ENCODE results near the gene CASR.
"Not testable (repeated sequence)": the region's sequence is repeated elsewhere in the genome, so short reads cannot be mapped to it uniquely, and the experiment has no call there.

Gene CASR, protein sequence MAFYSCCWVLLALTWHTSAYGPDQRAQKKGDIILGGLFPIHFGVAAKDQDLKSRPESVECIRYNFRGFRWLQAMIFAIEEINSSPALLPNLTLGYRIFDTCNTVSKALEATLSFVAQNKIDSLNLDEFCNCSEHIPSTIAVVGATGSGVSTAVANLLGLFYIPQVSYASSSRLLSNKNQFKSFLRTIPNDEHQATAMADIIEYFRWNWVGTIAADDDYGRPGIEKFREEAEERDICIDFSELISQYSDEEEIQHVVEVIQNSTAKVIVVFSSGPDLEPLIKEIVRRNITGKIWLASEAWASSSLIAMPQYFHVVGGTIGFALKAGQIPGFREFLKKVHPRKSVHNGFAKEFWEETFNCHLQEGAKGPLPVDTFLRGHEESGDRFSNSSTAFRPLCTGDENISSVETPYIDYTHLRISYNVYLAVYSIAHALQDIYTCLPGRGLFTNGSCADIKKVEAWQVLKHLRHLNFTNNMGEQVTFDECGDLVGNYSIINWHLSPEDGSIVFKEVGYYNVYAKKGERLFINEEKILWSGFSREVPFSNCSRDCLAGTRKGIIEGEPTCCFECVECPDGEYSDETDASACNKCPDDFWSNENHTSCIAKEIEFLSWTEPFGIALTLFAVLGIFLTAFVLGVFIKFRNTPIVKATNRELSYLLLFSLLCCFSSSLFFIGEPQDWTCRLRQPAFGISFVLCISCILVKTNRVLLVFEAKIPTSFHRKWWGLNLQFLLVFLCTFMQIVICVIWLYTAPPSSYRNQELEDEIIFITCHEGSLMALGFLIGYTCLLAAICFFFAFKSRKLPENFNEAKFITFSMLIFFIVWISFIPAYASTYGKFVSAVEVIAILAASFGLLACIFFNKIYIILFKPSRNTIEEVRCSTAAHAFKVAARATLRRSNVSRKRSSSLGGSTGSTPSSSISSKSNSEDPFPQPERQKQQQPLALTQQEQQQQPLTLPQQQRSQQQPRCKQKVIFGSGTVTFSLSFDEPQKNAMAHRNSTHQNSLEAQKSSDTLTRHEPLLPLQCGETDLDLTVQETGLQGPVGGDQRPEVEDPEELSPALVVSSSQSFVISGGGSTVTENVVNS

GRCh38 chr3:122183521-122183892, at the start of gene CASR:
TSS of gene CASR (plus strand) at chr3:122183668. CDS start at chr3:122254190, 70,522 bp downstream.
- DNase-seq (ENCODE audit: low read depth): no peak

DNA sequence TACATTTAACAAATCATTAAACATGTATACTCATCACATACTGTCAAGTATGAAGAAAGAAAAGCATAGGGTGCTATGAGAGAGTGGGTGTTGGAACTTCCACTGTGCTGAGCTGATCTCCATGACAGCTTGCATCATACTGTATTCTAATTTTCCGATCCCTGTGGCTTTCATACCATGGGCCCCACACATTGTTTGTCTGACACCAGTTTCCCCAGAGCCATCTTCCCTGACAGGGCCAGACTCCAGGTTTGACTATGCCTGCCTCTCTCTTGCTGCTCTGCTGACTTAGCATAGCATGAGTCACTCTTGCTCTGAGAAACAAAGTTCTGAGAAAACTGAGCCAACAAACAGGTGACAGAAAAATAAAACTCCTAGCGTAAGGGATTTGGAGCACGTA, 37.0 kb upstream of the CASR start:
- peak; percentile 15 for DNase-seq (ENCODE audit: low read depth)

DNA sequence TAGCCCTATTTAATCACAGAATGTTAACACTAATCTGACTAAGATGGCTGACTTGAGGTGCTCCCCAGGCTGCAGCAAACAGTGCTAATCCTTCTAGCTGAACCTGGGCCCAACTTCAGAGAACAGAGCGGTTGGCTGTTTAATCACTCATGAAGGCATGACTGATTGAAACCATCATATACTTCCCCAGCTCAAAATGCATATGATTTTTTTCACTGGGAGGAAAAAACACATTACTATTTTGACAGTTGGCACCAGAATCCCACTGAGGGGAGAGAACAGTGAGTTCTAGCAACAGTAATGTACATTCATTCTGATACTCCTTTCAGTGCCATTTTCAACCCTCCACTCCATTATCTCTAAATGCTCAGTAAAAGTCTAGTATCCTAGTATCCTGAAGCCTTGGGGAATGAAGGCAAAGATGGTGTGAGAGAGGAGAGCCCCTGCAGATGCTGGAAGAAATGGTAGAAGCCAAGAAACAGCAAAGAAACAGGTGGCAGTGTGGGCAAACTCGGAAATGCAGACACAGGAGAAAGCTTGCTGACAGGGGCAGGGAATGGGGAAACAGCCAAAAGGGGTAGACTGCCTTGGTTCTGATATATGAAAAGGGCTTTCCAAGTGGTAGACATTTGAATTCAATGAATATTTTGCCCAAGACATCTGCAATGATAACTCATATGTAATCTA, 34.4 kb upstream of the CASR start:
- no peak for DNase-seq (ENCODE audit: low read depth)

- DNase-seq (ENCODE audit: low read depth): no peak
These were observed 32.0 kb upstream of the CASR start for GRCh38 chr3:122151480-122151879.

DNA sequence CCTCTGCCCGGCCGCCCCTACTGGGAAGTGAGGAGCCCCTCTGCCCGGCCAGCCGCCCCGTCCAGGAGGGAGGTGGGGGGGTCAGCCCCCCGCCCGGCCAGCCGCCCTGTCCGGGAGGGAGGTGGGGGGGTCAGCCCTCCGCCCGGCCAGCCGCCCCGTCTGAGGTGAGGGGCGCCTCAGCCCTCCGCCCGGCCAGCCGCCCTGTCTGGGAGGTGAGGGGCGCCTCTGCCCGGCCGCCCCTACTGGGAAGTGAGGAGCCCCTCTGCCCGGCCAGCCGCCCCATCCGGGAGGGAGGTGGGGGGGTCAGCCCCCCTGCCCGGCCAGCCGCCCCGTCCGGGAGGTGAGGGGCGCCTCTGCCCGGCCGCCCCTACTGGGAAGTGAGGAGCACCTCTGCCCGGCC, 18.5 kb upstream of the CASR start:
- DNase-seq (ENCODE audit: low read depth): not testable (repeated sequence)

- DNase-seq (ENCODE audit: low read depth): no peak
These were observed 15.8 kb upstream of the CASR start for GRCh38 chr3:122167630-122168029.

DNA sequence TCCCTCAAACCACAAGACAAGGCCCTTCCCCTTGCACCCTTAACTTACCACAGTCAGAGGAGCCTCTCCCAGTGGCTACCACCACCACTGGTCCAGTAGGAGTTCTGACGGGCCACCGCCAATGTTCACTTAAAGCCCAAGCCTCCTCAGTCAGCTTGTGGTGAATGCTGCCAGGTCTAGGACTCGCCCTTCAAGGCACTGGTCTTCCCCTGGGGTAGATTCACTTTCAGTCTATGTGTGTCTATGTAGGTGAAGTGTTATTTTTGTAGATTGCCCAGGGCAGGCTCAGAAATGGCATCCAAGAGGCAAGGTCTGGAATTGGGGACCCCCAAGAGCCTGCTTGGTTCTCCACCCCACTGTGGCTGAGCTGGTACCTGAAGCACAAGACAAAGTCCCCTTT, 15.4 kb upstream of the CASR start:
- no peak for DNase-seq (ENCODE audit: low read depth)

- DNase-seq (ENCODE audit: low read depth): no peak
These were observed 13.6 kb upstream of the CASR start for GRCh38 chr3:122169911-122170310.

- DNase-seq (ENCODE audit: low read depth): not testable (repeated sequence)
These were observed 12.1 kb upstream of the CASR start for GRCh38 chr3:122171361-122171760.

DNA sequence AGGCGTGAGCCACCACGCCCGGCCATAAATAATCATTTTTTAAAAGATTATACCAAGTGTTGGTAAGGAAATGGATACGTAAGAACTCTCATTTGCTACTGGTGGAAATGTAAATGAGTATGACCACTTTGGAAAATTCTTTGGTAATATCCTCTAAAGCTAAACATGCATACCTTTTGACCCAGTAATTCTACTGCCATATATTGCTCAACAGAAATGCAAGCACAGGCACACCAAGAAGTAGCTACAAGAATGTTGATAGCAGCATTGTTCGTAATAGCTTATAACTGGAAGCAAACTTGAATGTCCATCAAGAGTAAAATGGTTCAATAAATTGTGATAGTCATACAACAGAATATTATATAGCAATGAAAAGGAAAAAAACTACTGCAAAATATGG, 4.8 kb upstream of the CASR start:
- DNase-seq (ENCODE audit: low read depth): no peak

GRCh38 chr3:122183893-122184590, 574 bp downstream of the CASR start:
- DNase-seq (ENCODE audit: low read depth): no peak

- DNase-seq (ENCODE audit: low read depth): no peak
These were observed 1.1 kb downstream of the CASR start for GRCh38 chr3:122184591-122184929.

DNA sequence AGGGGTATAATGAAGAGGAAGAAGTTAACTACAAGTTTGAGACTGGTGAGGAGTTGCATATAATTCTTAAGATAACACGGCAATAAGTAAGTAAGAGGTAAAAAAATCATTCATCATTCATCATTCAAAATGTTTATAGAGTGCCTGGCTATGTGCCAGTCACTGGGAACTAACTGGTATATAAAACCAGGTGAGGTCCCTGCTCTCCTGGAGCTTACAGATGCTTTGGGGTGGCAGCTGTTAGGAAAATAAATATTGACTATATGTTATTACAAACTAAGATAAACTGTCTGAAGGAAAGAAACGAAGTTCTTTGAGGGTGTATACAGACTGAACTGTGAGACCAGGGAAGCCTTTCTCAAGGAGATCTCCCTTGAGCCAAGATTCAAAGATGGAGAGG, 2.9 kb downstream of the CASR start:
- DNase-seq (ENCODE audit: low read depth): no peak

GRCh38 chr3:122188737-122189136, 5.3 kb downstream of the CASR start:
- no peak for DNase-seq (ENCODE audit: low read depth)

DNA sequence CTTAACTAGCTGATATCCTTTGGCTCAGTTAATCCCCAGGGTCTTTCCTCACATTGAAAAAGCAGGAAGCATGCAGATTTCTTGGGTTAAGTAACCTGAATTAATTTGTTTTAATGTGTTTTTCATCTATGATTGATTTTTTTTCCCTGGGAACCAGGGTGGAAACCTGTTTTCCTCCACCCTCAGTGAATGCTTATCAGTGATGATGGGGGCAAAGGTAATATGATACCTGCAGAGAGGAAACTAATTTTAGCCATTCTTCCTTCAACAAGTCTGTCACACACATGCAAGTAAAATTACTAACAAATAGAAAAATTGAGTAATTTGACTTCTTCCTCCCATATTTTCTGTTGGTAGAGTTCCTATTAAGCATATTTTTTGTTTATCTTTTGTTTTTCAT, 5.9 kb downstream of the CASR start:
- DNase-seq (ENCODE audit: low read depth): no peak

- no peak for DNase-seq (ENCODE audit: low read depth)
These were observed 7.1 kb downstream of the CASR start for GRCh38 chr3:122190525-122190924.

GRCh38 chr3:122198966-122199365, 15.5 kb downstream of the CASR start:
- no peak for DNase-seq (ENCODE audit: low read depth)

GRCh38 chr3:122199552-122199951, 16.1 kb downstream of the CASR start:
- no peak for DNase-seq (ENCODE audit: low read depth)

DNA sequence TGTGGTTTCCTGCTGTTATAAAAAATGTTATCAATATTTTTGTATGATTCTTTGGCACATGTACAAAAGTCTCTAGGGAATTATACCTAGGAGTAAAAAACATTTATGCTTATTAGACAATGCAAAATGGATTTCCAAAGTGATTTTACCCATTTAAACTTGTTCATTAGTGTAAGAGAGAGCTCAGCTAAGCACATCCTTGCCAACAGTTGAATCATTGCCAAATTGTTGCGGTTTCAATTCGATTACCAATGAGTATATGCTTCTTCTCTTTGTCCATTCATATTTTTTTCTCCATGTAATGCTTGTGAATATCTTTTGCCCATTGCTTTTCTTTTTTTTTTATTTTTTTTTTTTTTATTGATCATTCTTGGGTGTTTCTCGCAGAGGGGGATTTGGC, 17.2 kb downstream of the CASR start:
- no peak for DNase-seq (ENCODE audit: low read depth)

DNA sequence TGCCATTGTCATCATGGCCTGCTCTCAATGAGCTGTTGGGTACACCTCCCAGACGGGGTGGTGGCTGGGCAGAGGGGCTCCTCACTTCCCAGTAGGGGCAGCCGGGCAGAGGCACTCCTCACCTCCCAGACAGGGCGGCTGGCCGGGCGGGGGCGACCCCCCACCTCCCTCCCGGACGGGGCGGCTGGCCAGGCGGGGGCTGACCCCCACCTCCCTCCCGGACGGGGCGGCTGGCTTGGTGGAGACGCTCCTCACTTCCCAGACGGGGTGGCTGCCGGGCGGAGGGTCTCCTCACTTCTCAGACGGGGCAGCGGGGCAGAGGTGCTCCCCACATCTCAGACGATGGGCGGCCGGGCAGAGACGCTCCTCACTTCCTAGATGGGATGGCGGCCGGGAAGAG, 18.0 kb downstream of the CASR start:
- DNase-seq (ENCODE audit: low read depth): not testable (repeated sequence)

- no peak for DNase-seq (ENCODE audit: low read depth)
These were observed 25.1 kb downstream of the CASR start for GRCh38 chr3:122208579-122208978.

DNA sequence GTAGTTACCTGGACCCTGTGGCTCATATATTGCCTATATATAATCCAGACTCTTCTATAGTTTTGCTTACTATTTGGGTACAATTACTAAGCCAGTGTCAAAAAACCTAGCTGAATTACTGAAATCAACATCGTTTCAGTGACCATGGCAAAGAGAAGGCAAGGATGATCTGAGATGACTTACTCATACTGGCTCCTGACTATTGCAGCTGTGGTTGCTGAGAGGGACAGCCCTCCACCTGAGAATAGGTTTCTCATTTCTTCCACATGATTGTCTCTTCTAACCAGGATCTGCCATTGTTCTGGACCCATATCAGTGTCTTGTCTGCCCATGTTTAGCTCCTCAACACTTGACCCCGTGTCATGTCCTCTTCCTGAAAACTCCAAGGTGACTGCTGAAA, 30.2 kb downstream of the CASR start:
- DNase-seq (ENCODE audit: low read depth): no peak
